ENCODE results near the gene CREG2. TPM values are rescaled to one million over a fixed set of nuclear protein-coding genes. Genes with fewer than 3 reads are reported as not detected.

Gene CREG2
- total and polyA plus RNA-seq, 2 donors (not counting 1 experiment from before 2014, with no cell fraction given) = 0.10 TPM; not detected in 1

DNA sequence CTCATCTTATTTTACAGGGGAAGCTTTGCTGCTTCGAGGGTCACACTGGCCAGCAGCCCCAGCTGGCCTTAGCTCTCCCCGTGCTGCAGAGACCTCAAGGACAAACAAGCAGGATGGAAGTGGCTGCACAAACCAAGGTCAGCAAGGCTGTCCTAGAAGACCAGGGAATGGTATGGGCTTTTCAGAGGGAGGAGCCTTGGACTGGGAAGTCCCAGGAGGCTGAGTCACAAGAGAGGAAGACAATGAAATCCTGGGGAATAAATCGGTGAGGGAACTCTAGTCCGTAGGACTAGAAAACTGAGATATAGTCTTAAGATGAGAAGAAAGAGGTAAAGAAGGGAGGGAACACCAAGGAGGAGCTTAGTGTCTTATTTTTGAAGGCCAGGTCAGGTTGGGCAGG is 15.7 kb downstream of the CREG2 start:
- DNase-seq (no peak), ATAC-seq (ENCODE audit: low read depth) (no peak)
- ChIA-PET POLR2A (interaction anchor here (0.5 kb wide), 1 partner anchor 10 kb away, joined by 4 read pairs; no protein-coding TSS in a partner anchor), CTCF (no interaction called here)
- Histone ChIP-seq H3K4me3 (ENCODE audit: control extremely low read depth in 1 of 5, extremely low read depth in 1 of 5, insufficient read depth in 1 of 5, low read depth in 2 of 5, low read length in 4 of 5) (no peak overlapping the region), H3K27me3 (replicated peaks in 1 of 4; ENCODE audit: control extremely low read depth in 1 of 4, control insufficient read depth in 3 of 4, insufficient read depth in 4 of 4, low read length in 3 of 4) (no peaks in the 10 kb centered on the region), H2AFZ (ENCODE audit: insufficient read depth, low read depth, low read length, poor library complexity, severe bottlenecking) (no peak overlapping the region), H4K20me1 (ENCODE audit: control insufficient read depth, insufficient read depth, low read length, poor library complexity, severe bottlenecking) (no peaks in the 10 kb centered on the region), H3K4me2 (replicated peaks; ENCODE audit: low read depth, low read length, poor library complexity, severe bottlenecking) (no peak overlapping the region), H3K9ac (ENCODE audit: low read length) (no peak overlapping the region), H3K79me2 (ENCODE audit: control insufficient read depth, insufficient read depth, low read length) (no peaks in the 10 kb centered on the region), H3K27ac (ENCODE audit: low read length in 2 of 2) (no peak overlapping the region), H3K36me3 (replicated peaks in 1 of 2; ENCODE audit: control extremely low read depth in 1 of 2, control insufficient read depth in 1 of 2, extremely low read depth in 1 of 2, insufficient read depth in 2 of 2, low read length in 1 of 2) (no peaks in the 10 kb centered on the region), H3K4me1 (ENCODE audit: control insufficient read depth in 2 of 2, insufficient read depth in 2 of 2, low read length in 2 of 2) (no peaks in the 10 kb centered on the region), H3K9me3 (ENCODE audit: control extremely low read depth in 1 of 3, control insufficient read depth in 2 of 3, insufficient read depth in 1 of 3, low read length in 2 of 3) (peaks cover 6 to 12% (median 6%) of the 10 kb centered on the region in 3 donors)
- Mint-ChIP-seq H3K9me3 (ENCODE audit: insufficient read depth) (peaks cover 4% of the 10 kb centered on the region), H3K4me3 (no peak overlapping the region), H3K4me1 (no peaks in the 10 kb centered on the region), H3K27me3 (peaks cover 7% of the 10 kb centered on the region), H3K27ac (no peak overlapping the region)
- 85% methylated on average over 4 of the region's 4 CpGs for WGBS (ENCODE audit: insufficient coverage)
- intact Hi-C loops (cut with micrococcal nuclease) = no loop called here
- TF ChIP-seq, protein P1, sequence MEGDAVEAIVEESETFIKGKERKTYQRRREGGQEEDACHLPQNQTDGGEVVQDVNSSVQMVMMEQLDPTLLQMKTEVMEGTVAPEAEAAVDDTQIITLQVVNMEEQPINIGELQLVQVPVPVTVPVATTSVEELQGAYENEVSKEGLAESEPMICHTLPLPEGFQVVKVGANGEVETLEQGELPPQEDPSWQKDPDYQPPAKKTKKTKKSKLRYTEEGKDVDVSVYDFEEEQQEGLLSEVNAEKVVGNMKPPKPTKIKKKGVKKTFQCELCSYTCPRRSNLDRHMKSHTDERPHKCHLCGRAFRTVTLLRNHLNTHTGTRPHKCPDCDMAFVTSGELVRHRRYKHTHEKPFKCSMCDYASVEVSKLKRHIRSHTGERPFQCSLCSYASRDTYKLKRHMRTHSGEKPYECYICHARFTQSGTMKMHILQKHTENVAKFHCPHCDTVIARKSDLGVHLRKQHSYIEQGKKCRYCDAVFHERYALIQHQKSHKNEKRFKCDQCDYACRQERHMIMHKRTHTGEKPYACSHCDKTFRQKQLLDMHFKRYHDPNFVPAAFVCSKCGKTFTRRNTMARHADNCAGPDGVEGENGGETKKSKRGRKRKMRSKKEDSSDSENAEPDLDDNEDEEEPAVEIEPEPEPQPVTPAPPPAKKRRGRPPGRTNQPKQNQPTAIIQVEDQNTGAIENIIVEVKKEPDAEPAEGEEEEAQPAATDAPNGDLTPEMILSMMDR (IDR thresholded peaks at IDR 0.05) = no peak
- no peak for TF ChIP-seq EZH2 (IDR thresholded peaks at IDR 0.05; ENCODE audit: borderline replicate concordance, insufficient read depth, low read depth, low read length, poor library complexity, severe bottlenecking)

DNA sequence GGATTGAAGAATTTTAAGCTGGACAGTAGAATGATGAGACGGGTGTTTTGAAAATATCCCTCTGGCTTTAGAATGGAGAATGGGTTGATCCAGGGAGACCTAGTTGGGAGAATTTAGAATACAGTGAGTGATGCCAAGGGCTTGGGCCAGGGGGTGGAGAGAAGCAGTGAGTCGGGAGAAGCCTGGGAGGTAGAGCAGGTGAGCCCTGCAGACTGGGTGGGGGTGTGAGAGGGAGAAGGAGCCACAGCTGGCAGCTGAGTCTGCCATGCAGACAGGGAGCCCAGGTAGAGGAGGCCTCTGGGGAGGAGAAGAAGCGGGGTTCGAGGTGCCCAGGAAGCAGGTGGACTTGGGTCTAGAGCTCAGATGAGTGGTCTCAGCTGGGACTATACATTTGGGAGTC is 18.2 kb downstream of the CREG2 start:
- Histone ChIP-seq H3K9me3 (ENCODE audit: control extremely low read depth in 1 of 3, control insufficient read depth in 2 of 3, insufficient read depth in 1 of 3, low read length in 2 of 3) (peaks cover 5 to 12% (median 6%) of the 10 kb centered on the region in 3 donors), H3K27ac (ENCODE audit: low read length in 2 of 2) (no peak overlapping the region), H2AFZ (ENCODE audit: insufficient read depth, low read depth, low read length, poor library complexity, severe bottlenecking) (no peak overlapping the region), H4K20me1 (ENCODE audit: control insufficient read depth, insufficient read depth, low read length, poor library complexity, severe bottlenecking) (no peaks in the 10 kb centered on the region), H3K79me2 (ENCODE audit: control insufficient read depth, insufficient read depth, low read length) (no peaks in the 10 kb centered on the region), H3K4me1 (ENCODE audit: control insufficient read depth in 2 of 2, insufficient read depth in 2 of 2, low read length in 2 of 2) (no peaks in the 10 kb centered on the region), H3K9ac (ENCODE audit: low read length) (no peak overlapping the region), H3K4me3 (ENCODE audit: control extremely low read depth in 1 of 5, extremely low read depth in 1 of 5, insufficient read depth in 1 of 5, low read depth in 2 of 5, low read length in 4 of 5) (no peak overlapping the region), H3K36me3 (replicated peaks in 1 of 2; ENCODE audit: control extremely low read depth in 1 of 2, control insufficient read depth in 1 of 2, extremely low read depth in 1 of 2, insufficient read depth in 2 of 2, low read length in 1 of 2) (no peaks in the 10 kb centered on the region), H3K4me2 (replicated peaks; ENCODE audit: low read depth, low read length, poor library complexity, severe bottlenecking) (no peak overlapping the region), H3K27me3 (replicated peaks in 1 of 4; ENCODE audit: control extremely low read depth in 1 of 4, control insufficient read depth in 3 of 4, insufficient read depth in 4 of 4, low read length in 3 of 4) (no peaks in the 10 kb centered on the region)
- H3K27ac Mint-ChIP-seq = no peak overlapping the region
- TF ChIP-seq EZH2 (IDR thresholded peaks at IDR 0.05; ENCODE audit: borderline replicate concordance, insufficient read depth, low read depth, low read length, poor library complexity, severe bottlenecking) = no peak
- TF ChIP-seq, protein P1 (IDR thresholded peaks at IDR 0.05) = no peak
- H3K4me1 Mint-ChIP-seq = no peaks in the 10 kb centered on the region
- CTCF ChIA-PET = no interaction called here
- H3K27me3 Mint-ChIP-seq = peaks cover 14% of the 10 kb centered on the region
- WGBS (ENCODE audit: insufficient coverage) = 85% methylated on average over 4 of the region's 4 CpGs
- no peak overlapping the region for H3K4me3 Mint-ChIP-seq
- DNase-seq (no peak), ATAC-seq (ENCODE audit: low read depth) (no peak)
- POLR2A ChIA-PET = no interaction called here
- intact Hi-C loops (cut with micrococcal nuclease) = no loop called here
- peaks cover 4% of the 10 kb centered on the region for H3K9me3 Mint-ChIP-seq (ENCODE audit: insufficient read depth)

Measured in B cell (primary cell).